ENCODE measurements around the gene LRBA. TPM values are rescaled to one million over a fixed set of nuclear protein-coding genes. Genes with fewer than 3 reads are reported as not detected.

Gene LRBA
- polyA plus RNA-seq, 2 of the 4 experiments (the other 2 are of a cell fraction): 10.7 to 25.1 TPM

GRCh38 chr4:150982557-150983233 lies 32.4 kb downstream of the LRBA start:
- 100% methylated on average over 1 of the region's 1 CpG for WGBS (ENCODE audit: missing lambda C conversion rate)
- TF ChIP-seq POLR2AphosphoS2 (conservative IDR thresholded peaks at IDR 0.05; ENCODE audit: low read length): no peak
- TF ChIP-seq FOSL2 (IDR thresholded peaks at IDR 0.05): no peak
- no peak for TF ChIP-seq FOSL2 (CRISPR knock-in tag; IDR thresholded peaks at IDR 0.05)
- TF ChIP-seq EP300 (IDR thresholded peaks at IDR 0.05): no peak
- Histone ChIP-seq H3K4me3 (no peak overlapping the region), H3K27ac (no peak overlapping the region), H3K9me3 (no peaks in the 10 kb centered on the region), H3K4me1 (no peaks in the 10 kb centered on the region), H3K4me2 (no peak overlapping the region)
- POLR2A ChIA-PET: no interaction called here
- CTCF ChIA-PET: no interaction called here
- no peak for DNase-seq (ENCODE audit: low read depth in 1 of 2, low spot score in 1 of 2)
- no peak for ATAC-seq
- no peak for FAIRE-seq

- Histone ChIP-seq H3K4me1 (no peaks in the 10 kb centered on the region), H3K4me3 (no peak overlapping the region), H3K9me3 (no peaks in the 10 kb centered on the region), H3K27ac (no peak overlapping the region), H3K4me2 (no peak overlapping the region)
- FAIRE-seq (no peak), ATAC-seq (no peak), DNase-seq (ENCODE audit: low read depth in 1 of 2, low spot score in 1 of 2) (no peak)
- CTCF ChIA-PET: interaction anchor here (1.2 kb wide), 1 partner anchor 12 kb away, joined by 4 read pairs; no protein-coding TSS in a partner anchor
- TF ChIP-seq CEBPB (IDR thresholded peaks at IDR 0.05) (no peak), HES2 (IDR thresholded peaks at IDR 0.05) (no peak), PBX3 (IDR thresholded peaks at IDR 0.05) (no peak), MYC (IDR thresholded peaks at IDR 0.05; ENCODE audit: borderline replicate concordance, low read length) (no peak), ATOH8 (CRISPR knock-in tag; IDR thresholded peaks at IDR 0.05; ENCODE audit: low read depth) (no peak), HOXB5 (CRISPR knock-in tag; IDR thresholded peaks at IDR 0.05) (no peak), HOXB13 (CRISPR knock-in tag; IDR thresholded peaks at IDR 0.05; ENCODE audit: low read depth) (no peak), KDM5A (IDR thresholded peaks at IDR 0.05) (no peak), CHD4 (IDR thresholded peaks at IDR 0.05; ENCODE audit: borderline replicate concordance) (no peak), HMGXB4 (CRISPR knock-in tag; IDR thresholded peaks at IDR 0.05; ENCODE audit: borderline replicate concordance) (no peak), ELK1 (IDR thresholded peaks at IDR 0.05; ENCODE audit: low read depth, low read length) (no peak), REST (IDR thresholded peaks at IDR 0.05) (no peak)
- WGBS (ENCODE audit: missing lambda C conversion rate): 88% methylated on average over 3 of the region's 3 CpGs
- POLR2A ChIA-PET: no interaction called here
Measured at GRCh38 chr4:150978738-150979575, 36.1 kb downstream of the LRBA start.

Data from A549 (cell line).